GM12891 (cell line): ENCODE data around the gene KIAA0040.
A peak's percentile ranks its signal among the peaks of the same experiment; 100 is the strongest.

Experiments
- DNase-seq: peaks from one replicate; pipeline ENCODE4 v3.0.0; 2011; ENCODE audit warnings: low spot score; ENCODE audit not compliant: insufficient read length
- FAIRE-seq: peaks from 2 replicates; lab custom pipeline; 2011; peaks lifted over from hg19 to GRCh38; lab: Jason Lieb, UNC
- PAX5 ChIP-seq: IDR thresholded peaks from 2 replicates; pipeline ENCODE4 v1.6.1; 2011; ENCODE audit warnings: low read length, moderate library complexity, mild to moderate bottlenecking; ENCODE audit not compliant: insufficient read depth, severe bottlenecking
- POLR2A ChIP-seq: IDR thresholded peaks from 2 replicates; pipeline ENCODE4 v1.6.1; 2011; ENCODE audit warnings: low read depth, low read length, control low read depth
- POLR2AphosphoS5 ChIP-seq: IDR thresholded peaks from 2 replicates; pipeline ENCODE4 v1.6.1; 2011; ENCODE audit warnings: low read depth, low read length, control low read depth
- POU2F2 ChIP-seq: IDR thresholded peaks from 2 replicates; pipeline ENCODE4 v1.6.1; 2011; ENCODE audit warnings: low read depth, mild to moderate bottlenecking, control low read depth, low read length, moderate library complexity
- SPI1 ChIP-seq: IDR thresholded peaks from 2 replicates; pipeline ENCODE4 v1.6.1; 2011; ENCODE audit warnings: low read depth, low read length, control low read depth
- TAF1 ChIP-seq: IDR thresholded peaks from 2 replicates; pipeline ENCODE4 v1.6.1; 2011; ENCODE audit warnings: low read depth, low read length, control low read depth

Gene KIAA0040

GRCh38 chr1:175218786-175219434 is 26.3 kb upstream of the KIAA0040 start:
- DNase-seq: no peak
- TF ChIP-seq TAF1 (no peak), POLR2A (no peak), POLR2AphosphoS5 (no peak)
- peak; percentile 13 for FAIRE-seq

GRCh38 chr1:175217721-175218531 is 25.4 kb upstream of the KIAA0040 start:
- FAIRE-seq (peak; percentile 82), DNase-seq (no peak)
- TF ChIP-seq POU2F2 (no peak), SPI1 (no peak), POLR2A (no peak), PAX5 (no peak), POLR2AphosphoS5 (no peak), TAF1 (no peak)

- no peak for FAIRE-seq
- no peak for DNase-seq
- TF ChIP-seq PAX5: no peak
- no peak for TF ChIP-seq POLR2A
- no peak for TF ChIP-seq SPI1
- no peak for TF ChIP-seq POLR2AphosphoS5
- TF ChIP-seq POU2F2: no peak
- no peak for TF ChIP-seq TAF1
Observed at GRCh38 chr1:175216444-175216843, 23.9 kb upstream of the KIAA0040 start.

GRCh38 chr1:175211656-175212055 is 19.1 kb upstream of the KIAA0040 start:
- TF ChIP-seq PAX5 (no peak), POU2F2 (no peak), POLR2AphosphoS5 (no peak), SPI1 (no peak), TAF1 (no peak), POLR2A (no peak)
- FAIRE-seq (no peak), DNase-seq (no peak)

GRCh38 chr1:175210744-175211143 is 18.2 kb upstream of the KIAA0040 start:
- no peak for TF ChIP-seq POU2F2
- no peak for DNase-seq
- FAIRE-seq: peak; percentile 79

GRCh38 chr1:175209493-175209921 is 16.9 kb upstream of the KIAA0040 start:
- no peak for DNase-seq
- FAIRE-seq: no peak
- TF ChIP-seq TAF1 (no peak; the same call in 1 of the 2 replicates), POU2F2 (no peak), POLR2A (no peak), POLR2AphosphoS5 (no peak), SPI1 (no peak), PAX5 (no peak)

- TF ChIP-seq TAF1: peak; percentile 14; the same call in 1 of the 2 replicates
- TF ChIP-seq PAX5: no peak
- TF ChIP-seq SPI1: peak; percentile 52
- DNase-seq: no peak
- peak; percentile 94 for FAIRE-seq
Observed at GRCh38 chr1:175208773-175209492, 16.4 kb upstream of the KIAA0040 start.

- FAIRE-seq (peak; percentile 9), DNase-seq (no peak)
- TF ChIP-seq SPI1: no peak
- no peak for TF ChIP-seq POU2F2
- TF ChIP-seq POLR2AphosphoS5: no peak
- TF ChIP-seq TAF1: no peak
- TF ChIP-seq POLR2A: no peak
- no peak for TF ChIP-seq PAX5
Observed at GRCh38 chr1:175207971-175208370, 15.4 kb upstream of the KIAA0040 start.

- FAIRE-seq (no peak), DNase-seq (no peak)
- no peak for TF ChIP-seq SPI1
- TF ChIP-seq POLR2AphosphoS5: no peak
- TF ChIP-seq PAX5: no peak
- TF ChIP-seq TAF1: no peak
- no peak for TF ChIP-seq POU2F2
- TF ChIP-seq POLR2A: no peak
Observed at GRCh38 chr1:175206687-175207086, 14.1 kb upstream of the KIAA0040 start.

GRCh38 chr1:175204330-175204729 is 11.8 kb upstream of the KIAA0040 start:
- no peak for TF ChIP-seq POLR2A
- TF ChIP-seq SPI1: no peak
- no peak for TF ChIP-seq POU2F2
- TF ChIP-seq TAF1: no peak
- no peak for TF ChIP-seq PAX5
- TF ChIP-seq POLR2AphosphoS5: no peak
- peak; percentile 80 for FAIRE-seq
- no peak for DNase-seq
